ENCODE data around the gene PRLR. TPM values are rescaled to one million over a fixed set of nuclear protein-coding genes. Genes with fewer than 3 reads are reported as not detected.

The PRLR gene
- total RNA-seq, 2 donors from 2014 or later = 4.1 to 6.5 TPM

DNA sequence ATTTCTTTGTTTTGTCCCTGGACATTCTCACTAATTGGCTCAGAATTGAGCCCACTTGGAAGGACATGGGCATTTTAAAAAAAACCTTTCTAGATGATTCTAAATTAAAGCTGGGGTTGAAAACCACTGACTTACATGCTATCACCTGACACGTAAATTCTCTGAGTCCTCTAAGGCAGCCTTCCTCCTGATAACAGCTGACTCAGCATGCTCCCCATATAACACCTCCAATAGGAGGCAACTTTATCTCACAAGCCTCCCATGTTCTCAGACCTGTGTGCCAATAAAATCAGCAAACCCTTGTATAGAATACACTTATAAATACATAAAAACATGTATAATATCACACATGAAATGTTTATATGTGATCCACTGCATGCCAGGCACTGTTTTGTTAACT is 133.4 kb downstream of the PRLR start:
- H3K36me3 Mint-ChIP-seq (ENCODE audit: low read depth) = no peaks in the 10 kb centered on the region
- 86 to 91% methylated on average over 1 of the region's 1 CpG for WGBS, 2 experiments (ENCODE audit: insufficient coverage in 1 of 2, insufficient read length in 1 of 2)

GRCh38 chr5:35096216-35096615 is 134.1 kb downstream of the PRLR start:
- Mint-ChIP-seq H3K4me1 (peaks cover 18% of the 10 kb centered on the region), H3K27me3 (ENCODE audit: insufficient read depth) (no peaks in the 10 kb centered on the region), H3K4me3 (no peak overlapping the region), H3K27ac (no peak overlapping the region), H3K36me3 (ENCODE audit: low read depth) (no peaks in the 10 kb centered on the region), H3K9me3 (no peaks in the 10 kb centered on the region)
- Histone ChIP-seq H3K36me3 (ENCODE audit: control insufficient read depth, insufficient read depth, low read length) (no peaks in the 10 kb centered on the region), H3K4me3 (ENCODE audit: low read length) (no peak overlapping the region), H3K9me3 (ENCODE audit: control insufficient read depth, low read length) (no peaks in the 10 kb centered on the region), H3K27ac (ENCODE audit: low read depth, low read length) (no peak overlapping the region), H3K9ac (ENCODE audit: extremely low read depth, low read length, poor library complexity, severe bottlenecking) (no peak overlapping the region), H3K4me1 (ENCODE audit: control insufficient read depth, insufficient read depth, low read length) (no peaks in the 10 kb centered on the region), H3K27me3 (ENCODE audit: control insufficient read depth, insufficient read depth, low read length, poor library complexity, severe bottlenecking) (no peaks in the 10 kb centered on the region)
- 93 to 96% methylated on average over 2 to 3 of the region's 3 CpGs for whole genome bisulfite sequencing, 2 experiments (ENCODE audit: insufficient coverage in 1 of 2, insufficient read length in 1 of 2)
- DNase-seq = no peak
- TF ChIP-seq, protein P1, sequence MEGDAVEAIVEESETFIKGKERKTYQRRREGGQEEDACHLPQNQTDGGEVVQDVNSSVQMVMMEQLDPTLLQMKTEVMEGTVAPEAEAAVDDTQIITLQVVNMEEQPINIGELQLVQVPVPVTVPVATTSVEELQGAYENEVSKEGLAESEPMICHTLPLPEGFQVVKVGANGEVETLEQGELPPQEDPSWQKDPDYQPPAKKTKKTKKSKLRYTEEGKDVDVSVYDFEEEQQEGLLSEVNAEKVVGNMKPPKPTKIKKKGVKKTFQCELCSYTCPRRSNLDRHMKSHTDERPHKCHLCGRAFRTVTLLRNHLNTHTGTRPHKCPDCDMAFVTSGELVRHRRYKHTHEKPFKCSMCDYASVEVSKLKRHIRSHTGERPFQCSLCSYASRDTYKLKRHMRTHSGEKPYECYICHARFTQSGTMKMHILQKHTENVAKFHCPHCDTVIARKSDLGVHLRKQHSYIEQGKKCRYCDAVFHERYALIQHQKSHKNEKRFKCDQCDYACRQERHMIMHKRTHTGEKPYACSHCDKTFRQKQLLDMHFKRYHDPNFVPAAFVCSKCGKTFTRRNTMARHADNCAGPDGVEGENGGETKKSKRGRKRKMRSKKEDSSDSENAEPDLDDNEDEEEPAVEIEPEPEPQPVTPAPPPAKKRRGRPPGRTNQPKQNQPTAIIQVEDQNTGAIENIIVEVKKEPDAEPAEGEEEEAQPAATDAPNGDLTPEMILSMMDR (conservative IDR thresholded peaks at IDR 0.05) = no peak

More for the DNA sequence above, 133.4 kb downstream of the PRLR start:
- Histone ChIP-seq H3K9ac (ENCODE audit: extremely low read depth, low read length, poor library complexity, severe bottlenecking) (no peak overlapping the region), H3K27me3 (ENCODE audit: control insufficient read depth, insufficient read depth, low read length, poor library complexity, severe bottlenecking) (no peaks in the 10 kb centered on the region), H3K4me3 (ENCODE audit: low read length) (no peak overlapping the region), H3K9me3 (ENCODE audit: control insufficient read depth, low read length) (no peaks in the 10 kb centered on the region), H3K4me1 (ENCODE audit: control insufficient read depth, insufficient read depth, low read length) (no peaks in the 10 kb centered on the region), H3K36me3 (ENCODE audit: control insufficient read depth, insufficient read depth, low read length) (no peaks in the 10 kb centered on the region), H3K27ac (ENCODE audit: low read depth, low read length) (no peak overlapping the region)
- no peak overlapping the region for H3K4me3 Mint-ChIP-seq
- H3K27me3 Mint-ChIP-seq (ENCODE audit: insufficient read depth) = no peaks in the 10 kb centered on the region
- no peaks in the 10 kb centered on the region for H3K9me3 Mint-ChIP-seq
- no peak for DNase-seq
- peaks cover 11% of the 10 kb centered on the region for H3K4me1 Mint-ChIP-seq
- TF ChIP-seq, protein P1 (conservative IDR thresholded peaks at IDR 0.05) = no peak
- no peak overlapping the region for H3K27ac Mint-ChIP-seq

GRCh38 chr5:35095366-35095765 is 134.9 kb downstream of the PRLR start:
- no peak overlapping the region for H3K4me3 ChIP-seq (ENCODE audit: low read length)
- H3K9me3 ChIP-seq (ENCODE audit: control insufficient read depth, low read length) = no peaks in the 10 kb centered on the region
- no peaks in the 10 kb centered on the region for H3K27me3 ChIP-seq (ENCODE audit: control insufficient read depth, insufficient read depth, low read length, poor library complexity, severe bottlenecking)
- Mint-ChIP-seq H3K4me3 (no peak overlapping the region), H3K36me3 (ENCODE audit: low read depth) (no peaks in the 10 kb centered on the region), H3K27ac (no peak overlapping the region), H3K9me3 (no peaks in the 10 kb centered on the region), H3K4me1 (peaks cover 20% of the 10 kb centered on the region), H3K27me3 (ENCODE audit: insufficient read depth) (no peaks in the 10 kb centered on the region)
- DNase-seq = no peak
- H3K27ac ChIP-seq (ENCODE audit: low read depth, low read length) = no peak overlapping the region
- H3K9ac ChIP-seq (ENCODE audit: extremely low read depth, low read length, poor library complexity, severe bottlenecking) = no peak overlapping the region
- TF ChIP-seq, protein P1 (conservative IDR thresholded peaks at IDR 0.05) = no peak
- no peaks in the 10 kb centered on the region for H3K36me3 ChIP-seq (ENCODE audit: control insufficient read depth, insufficient read depth, low read length)
- no peaks in the 10 kb centered on the region for H3K4me1 ChIP-seq (ENCODE audit: control insufficient read depth, insufficient read depth, low read length)
- WGBS, 2 experiments (ENCODE audit: insufficient coverage in 1 of 2, insufficient read length in 1 of 2) = 94 to 97% methylated on average over 3 of the region's 3 CpGs

Measured in endodermal cell (in vitro differentiated cells).